Ovary (tissue), 9 donors: Measurements from ENCODE around the gene MASP1. TPM values are rescaled to one million over a fixed set of nuclear protein-coding genes. Genes with fewer than 3 reads are reported as not detected.
A peak's percentile ranks its signal among the peaks of the same experiment; 100 is the strongest.

ENCODE experiments used
- DNase-seq, 5 donors: peaks; one replicate each; pipeline ENCODE4 v3.0.0-alpha.2; 2019 to 2020
- H3K27ac ChIP-seq, 2 donors: fragments of 200-600 bp; one replicate each; pipeline versions ENCODE4 v1.5.1 to v1.8.0; 2019 to 2022
- H3K27me3 ChIP-seq: fragments of 200-600 bp; one replicate; pipeline ENCODE4 v1.8.0; 2022
- H3K36me3 ChIP-seq: fragments of 200-600 bp; sonication (generic); one replicate; pipeline ENCODE4 v1.5.1; 2019
- H3K4me1 ChIP-seq: one replicate; pipeline ENCODE4 v1.8.1; 2013; ENCODE audit warnings: mild to moderate bottlenecking, moderate library complexity; ENCODE audit not compliant: insufficient read depth
- H3K4me3 ChIP-seq: fragments of 200-600 bp; sonication (generic); one replicate; pipeline ENCODE4 v1.5.1; 2017
- H3K9me3 ChIP-seq, 2 donors: fragments of 200-600 bp in 1 of 2; sonication (generic) in 1 of 2; one replicate each; pipeline versions ENCODE4 v1.5.1 to v1.8.1; 2013 to 2019; ENCODE audit warnings: mild to moderate bottlenecking in 1 of 2, moderate library complexity in 1 of 2
- EP300 ChIP-seq: sonication (generic); formaldehyde crosslinking; IDR thresholded peaks from one replicate; pipeline ENCODE4 v1.6.1; 2017; ENCODE audit warnings: antibody characterized with exemption
- POLR2A ChIP-seq: fragments of 450-650 bp; IDR thresholded peaks from one replicate; pipeline ENCODE4 v1.6.1; 2017; ENCODE audit warnings: antibody characterized with exemption, mild to moderate bottlenecking, moderate library complexity
- WGBS, 3 donors: extraction: QIAGEN DNeasy Blood & Tissue Kit in 1 of 3; methylation state at CpG; one replicate each; pipeline versions ENCODE4 v1.1.5 to v1.1.7; 2013 to 2017; 5-methylcytosine and 5-hydroxymethylcytosine counted together
- intact Hi-C, 4 donors: fragments of 100-400 bp; cut with DNase I; formaldehyde crosslinking; loops; one replicate each; pipeline versions ENCODE4 v1.11.0 to v1.15.1; 2022 to 2023
- polyA plus RNA-seq, 2 donors: library from polyadenylated mRNA; stranded (reverse); fragments of 200-250 nt in 1 of 2; fragments of 350-450 nt in 1 of 2; fragmentation: Illumina TruSeq in 1 of 2; extraction: RNeasy Lipid Tissue Mini Kit (QIAGEN cat#74804) in 1 of 2; gene quantifications; one replicate each; pipeline ENCODE4 v1.2.3, GENCODE V29; 2013 to 2014
- total RNA-seq, 7 donors: library from RNA; depleted of rRNA in 2 of 7; stranded (reverse); fragments of >200 nt in 2 of 7; fragmentation: NEBNext Ultra II Directional in 3 of 7; extraction: Animal tissue kit (Norgen Biotek cat#: 25700) in 3 of 7; gene quantifications; one replicate each; pipeline versions ENCODE4 v1.1.0 to v1.2.4, GENCODE V29; 2016 to 2023
- TF ChIP-seq, protein P1 (sequence below), 3 donors: fragments of 450-650 bp in 2 of 3; fragments of 200-600 bp in 1 of 3; IDR thresholded peaks; one replicate each; pipeline versions ENCODE4 v1.5.1 to v1.8.0; 2016 to 2022; ENCODE audit warnings: antibody characterized with exemption in 3 of 3, mild to moderate bottlenecking in 1 of 3
- donor health status: DM: no; HTN: no; CAD: no; lungs with moderate emphysema.
- donor health status: DM: no; HTN: no; CAD: no.
- donor health status: Bipolar disorder and iron deficiency.
- donor health status: DM: yes; HTN: yes; CAD: no.
- donor health status: DM: no; HTN: no; CAD: no.
- donor health status: DM: yes; HTN: yes; CAD: no.

Gene MASP1
- total and polyA plus RNA-seq, 9 donors: 0.40 to 19.5 (median 4.4) TPM

DNA sequence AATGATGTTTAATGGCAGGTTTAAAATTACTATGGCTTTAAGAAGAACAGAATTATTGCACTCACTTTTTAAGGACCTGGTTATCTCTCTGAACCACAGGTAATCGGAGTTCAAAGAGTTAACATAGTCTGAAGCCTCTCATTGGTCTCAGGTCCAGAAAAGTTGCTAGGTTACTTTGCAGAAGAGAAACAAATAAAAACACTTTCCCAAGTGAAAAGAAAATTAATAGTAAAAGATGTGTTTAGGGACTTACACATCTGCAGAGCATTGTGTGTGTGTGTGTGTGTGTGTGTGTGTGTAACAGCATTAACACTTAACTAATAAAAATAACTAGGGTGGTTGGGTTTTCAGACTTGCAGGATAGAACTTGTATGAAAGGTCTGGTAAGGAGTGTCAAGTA, 1.0 kb downstream of the MASP1 start:
- Histone ChIP-seq H3K36me3 (no peaks in the 10 kb centered on the region), H3K27me3 (no peaks in the 10 kb centered on the region), H3K9me3 (no peaks in the 10 kb centered on the region), H3K4me1 (no peaks in the 10 kb centered on the region), H3K27ac (no peak overlapping the region), H3K4me3 (peak overlapping the region; percentile 46)
- intact Hi-C loops: no loop called here
- WGBS, 3 donors: 54 to 61% (median 56%) methylated on average over 1 of the region's 1 CpG
- TF ChIP-seq POLR2A (no peak), EP300 (no peak)
- TF ChIP-seq, protein P1, sequence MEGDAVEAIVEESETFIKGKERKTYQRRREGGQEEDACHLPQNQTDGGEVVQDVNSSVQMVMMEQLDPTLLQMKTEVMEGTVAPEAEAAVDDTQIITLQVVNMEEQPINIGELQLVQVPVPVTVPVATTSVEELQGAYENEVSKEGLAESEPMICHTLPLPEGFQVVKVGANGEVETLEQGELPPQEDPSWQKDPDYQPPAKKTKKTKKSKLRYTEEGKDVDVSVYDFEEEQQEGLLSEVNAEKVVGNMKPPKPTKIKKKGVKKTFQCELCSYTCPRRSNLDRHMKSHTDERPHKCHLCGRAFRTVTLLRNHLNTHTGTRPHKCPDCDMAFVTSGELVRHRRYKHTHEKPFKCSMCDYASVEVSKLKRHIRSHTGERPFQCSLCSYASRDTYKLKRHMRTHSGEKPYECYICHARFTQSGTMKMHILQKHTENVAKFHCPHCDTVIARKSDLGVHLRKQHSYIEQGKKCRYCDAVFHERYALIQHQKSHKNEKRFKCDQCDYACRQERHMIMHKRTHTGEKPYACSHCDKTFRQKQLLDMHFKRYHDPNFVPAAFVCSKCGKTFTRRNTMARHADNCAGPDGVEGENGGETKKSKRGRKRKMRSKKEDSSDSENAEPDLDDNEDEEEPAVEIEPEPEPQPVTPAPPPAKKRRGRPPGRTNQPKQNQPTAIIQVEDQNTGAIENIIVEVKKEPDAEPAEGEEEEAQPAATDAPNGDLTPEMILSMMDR (IDR thresholded peaks at IDR 0.05): no peak
- no peak for DNase-seq

DNA sequence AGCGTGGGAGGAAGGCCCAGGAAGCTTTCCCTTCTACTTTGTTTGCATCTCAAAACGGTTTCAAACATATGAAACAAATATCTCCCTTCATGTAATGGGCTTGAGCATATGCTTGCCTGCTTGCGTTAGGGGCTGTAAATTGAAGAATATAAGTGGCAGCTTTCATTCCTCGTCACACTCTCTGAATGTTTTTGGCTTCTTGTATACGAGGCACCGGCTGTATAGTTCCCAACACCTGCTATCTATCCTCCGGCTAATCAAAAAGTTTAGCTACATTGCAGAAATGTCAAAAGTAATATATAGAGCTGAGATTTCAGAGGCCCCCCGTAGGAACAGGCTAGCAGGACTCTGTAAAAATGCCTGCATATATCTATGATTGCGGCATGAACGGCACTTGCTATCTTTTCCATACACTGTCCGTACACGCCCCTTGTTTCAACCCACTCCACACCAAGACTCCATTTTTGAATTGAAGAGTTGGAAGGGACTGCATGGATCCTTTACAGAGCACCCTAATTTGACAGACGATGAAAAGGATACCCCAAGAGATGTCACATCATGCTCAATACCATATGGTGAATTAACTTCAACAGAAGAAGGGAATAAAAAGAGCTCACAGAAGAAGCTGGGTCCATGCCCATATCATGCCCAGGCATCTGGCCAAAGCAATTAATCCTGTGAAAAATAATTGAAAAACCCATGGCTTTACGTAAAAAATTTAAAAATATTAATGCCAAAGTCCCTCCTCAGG, 2.5 kb downstream of the MASP1 start:
- H3K4me1 ChIP-seq: no peaks in the 10 kb centered on the region
- intact Hi-C loops: no loop called here
- WGBS, 3 donors: 77 to 83% (median 79%) methylated on average over 14 of the region's 14 CpGs
- H3K27me3 ChIP-seq: no peaks in the 10 kb centered on the region
- no peak for DNase-seq
- no peaks in the 10 kb centered on the region for H3K9me3 ChIP-seq
- no peaks in the 10 kb centered on the region for H3K36me3 ChIP-seq
- no peak overlapping the region for H3K27ac ChIP-seq
- peak overlapping the region; percentile 46 for H3K4me3 ChIP-seq
- TF ChIP-seq EP300 (no peak), POLR2A (no peak)
- TF ChIP-seq, protein P1 (IDR thresholded peaks at IDR 0.05): no peak

DNA sequence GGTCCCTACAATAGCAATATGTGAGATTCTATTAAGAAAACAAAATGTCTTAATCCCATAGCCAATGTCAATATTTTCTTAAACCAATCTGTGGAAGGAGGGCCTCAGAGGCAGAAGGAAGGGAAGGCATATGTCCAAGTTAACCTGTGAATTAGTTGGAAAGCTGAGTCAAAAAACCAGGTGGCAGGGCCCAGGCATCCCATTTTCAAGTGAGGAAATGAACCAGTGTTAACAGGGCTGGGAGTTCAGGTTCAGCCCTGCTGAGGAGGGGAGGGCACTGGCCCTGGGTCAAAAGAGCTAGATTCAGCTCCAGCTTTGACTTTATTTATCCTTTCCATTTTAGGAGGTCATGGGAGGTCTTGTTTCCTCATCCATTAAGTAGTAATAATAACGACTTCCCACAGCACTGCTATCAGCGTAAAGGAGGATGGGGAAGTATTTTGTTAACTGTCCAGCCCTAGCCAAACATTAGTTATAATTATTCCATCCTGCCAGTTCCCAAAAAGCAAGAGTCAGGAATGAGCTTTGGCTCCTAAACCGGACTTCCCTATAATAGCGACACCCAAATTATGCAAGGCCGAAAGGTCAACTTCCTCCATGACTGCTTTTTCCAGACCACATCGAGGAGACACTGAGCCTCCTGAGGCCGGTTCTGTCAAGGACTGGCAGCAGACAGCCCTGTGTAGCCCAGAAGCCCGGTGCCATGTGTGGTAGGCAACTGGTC, 3.2 kb downstream of the MASP1 start:
- 28 to 40% (median 38%) methylated on average over 8 of the region's 8 CpGs for WGBS, 3 donors
- intact Hi-C loops: no loop called here
- no peak for DNase-seq

GRCh38 chr3:187287256-187287655, 4.3 kb downstream of the MASP1 start:
- Histone ChIP-seq H3K36me3 (no peaks in the 10 kb centered on the region), H3K27ac (no peak overlapping the region), H3K4me1 (no peaks in the 10 kb centered on the region), H3K4me3 (no peak overlapping the region), H3K27me3 (no peaks in the 10 kb centered on the region), H3K9me3 (no peaks in the 10 kb centered on the region)
- WGBS, 3 donors: 28 to 48% (median 35%) methylated on average over 1 of the region's 1 CpG
- DNase-seq: no peak
- intact Hi-C loops: no loop called here
- no peak for TF ChIP-seq EP300

More for the DNA sequence above, 3.2 kb downstream of the MASP1 start:
- Histone ChIP-seq H3K4me3 (peak overlapping the region; percentile 46), H3K36me3 (no peaks in the 10 kb centered on the region), H3K27me3 (no peaks in the 10 kb centered on the region), H3K27ac (no peak overlapping the region), H3K4me1 (no peaks in the 10 kb centered on the region), H3K9me3 (no peaks in the 10 kb centered on the region)
- TF ChIP-seq EP300: no peak
- TF ChIP-seq, protein P1 (IDR thresholded peaks at IDR 0.05): no peak
- no peak for TF ChIP-seq POLR2A
